Upper lobe of left lung (tissue), 6 donors: ENCODE data around the gene BBS9. TPM values are rescaled to one million over a fixed set of nuclear protein-coding genes. Genes with fewer than 3 reads are reported as not detected.

ENCODE experiments used
- ATAC-seq, 2 donors: fragments of 200-7000 bp; cut with Tn5 transposase; one replicate each; pipeline ENCODE4 v1.9.1; 2022; ENCODE audit warnings: mild to moderate bottlenecking in 2 of 2, moderate library complexity in 2 of 2; ENCODE audit not compliant: low FRiP score in 2 of 2
- DNase-seq, 2 donors: peaks; one replicate each; pipeline ENCODE4 v3.0.0-alpha.2; 2019 to 2020
- H3K27ac ChIP-seq, 4 donors: fragments of 200-600 bp; sonication (generic); one replicate each; pipeline ENCODE4 v1.5.1; 2016 to 2019
- H3K27me3 ChIP-seq, 4 donors: fragments of 200-600 bp; sonication (generic); one replicate each; pipeline ENCODE4 v1.5.1; 2017 to 2019
- H3K36me3 ChIP-seq, 4 donors: fragments of 200-600 bp; sonication (generic); one replicate each; pipeline ENCODE4 v1.5.1; 2016 to 2019
- H3K4me1 ChIP-seq, 4 donors: fragments of 200-600 bp; sonication (generic); one replicate each; pipeline ENCODE4 v1.5.1; 2018 to 2019
- H3K4me3 ChIP-seq, 4 donors: fragments of 200-600 bp; sonication (generic); one replicate each; pipeline ENCODE4 v1.5.1; 2017 to 2019; ENCODE audit warnings: mild to moderate bottlenecking in 2 of 4, moderate library complexity in 1 of 4
- H3K9me3 ChIP-seq, 4 donors: fragments of 200-600 bp; sonication (generic); one replicate each; pipeline ENCODE4 v1.5.1; 2018 to 2019
- CTCF ChIP-seq, 6 experiments: fragments of 450-650 bp in 4 of 6; fragments of 200-600 bp in 2 of 6; sonication (generic) in 2 of 6; IDR thresholded peaks; one replicate each; pipeline ENCODE4 v1.5.1; 2016 to 2019; ENCODE audit warnings: antibody characterized with exemption in 6 of 6
- EP300 ChIP-seq, 4 donors: sonication (generic); formaldehyde crosslinking; IDR thresholded peaks; one replicate each; pipeline ENCODE4 v1.5.1; 2017; ENCODE audit warnings: antibody characterized with exemption in 4 of 4, control low read depth in 2 of 4
- POLR2A ChIP-seq, 4 donors: fragments of 450-650 bp; IDR thresholded peaks; one replicate each; pipeline ENCODE4 v1.5.1; 2016 to 2017; ENCODE audit warnings: antibody characterized with exemption in 4 of 4, mild to moderate bottlenecking in 2 of 4
- POLR2AphosphoS5 ChIP-seq, 2 donors: sonication (generic); formaldehyde crosslinking; IDR thresholded peaks; one replicate each; pipeline ENCODE4 v1.5.1; 2017; ENCODE audit warnings: antibody characterized with exemption in 2 of 2
- WGBS, 2 donors: methylation state at CpG; one replicate each; pipeline ENCODE4 v1.1.5; 2017 to 2018; 5-methylcytosine and 5-hydroxymethylcytosine counted together
- total RNA-seq, 6 donors: library from RNA; depleted of rRNA in 4 of 6; stranded (reverse); fragments of >200 nt in 4 of 6; gene quantifications; one replicate each; pipeline versions ENCODE4 v1.1.0 to v1.2.1, GENCODE V29; 2016 to 2021
- donor health status: DM: no; HTN: no; CAD: no; lungs with moderate emphysema.
- donor health status: DM: no; HTN: yes; CAD: no; lungs with severe emphysema.

Gene BBS9
- total RNA-seq, 6 donors from 2014 or later, result 14.5 to 72.3 (median 20.6) TPM

- DNase-seq (no peak), ATAC-seq (peak in 1 of 2 donors; percentile 19)
- Histone ChIP-seq H3K27me3 (no peaks in the 10 kb centered on the region), H3K36me3 (peaks cover 0 to 4% (median 2%) of the 10 kb centered on the region in 4 donors), H3K4me1 (no peaks in the 10 kb centered on the region), H3K4me3 (no peak overlapping the region), H3K27ac (no peak overlapping the region), H3K9me3 (peaks cover 0 to 8% (median 0%) of the 10 kb centered on the region in 4 donors)
- TF ChIP-seq POLR2A (IDR thresholded peaks at IDR 0.05) (no peak), POLR2AphosphoS5 (IDR thresholded peaks at IDR 0.05) (no peak), CTCF (IDR thresholded peaks at IDR 0.05) (no peak), EP300 (IDR thresholded peaks at IDR 0.05) (no peak)
- WGBS, 2 donors, result 50 to 82% methylated on average over 1 to 2 of the region's 2 CpGs
Measured at GRCh38 chr7:33177876-33178275, 48.5 kb downstream of the BBS9 start.

GRCh38 chr7:33179519-33179918 is 50.2 kb downstream of the BBS9 start:
- Histone ChIP-seq H3K27me3 (no peaks in the 10 kb centered on the region), H3K4me1 (no peaks in the 10 kb centered on the region), H3K27ac (no peak overlapping the region), H3K4me3 (no peak overlapping the region), H3K9me3 (no peaks in the 10 kb centered on the region), H3K36me3 (peaks cover 0 to 4% (median 2%) of the 10 kb centered on the region in 4 donors)
- WGBS, 2 donors, result 86 to 100% methylated on average over 2 of the region's 2 CpGs
- TF ChIP-seq POLR2A (IDR thresholded peaks at IDR 0.05) (no peak), POLR2AphosphoS5 (IDR thresholded peaks at IDR 0.05) (no peak), EP300 (IDR thresholded peaks at IDR 0.05) (no peak), CTCF (IDR thresholded peaks at IDR 0.05) (no peak)
- ATAC-seq (no peak), DNase-seq (no peak)

GRCh38 chr7:33183504-33183903 is 54.1 kb downstream of the BBS9 start:
- WGBS, 2 donors, result 78% methylated on average over 2 of the region's 2 CpGs
- Histone ChIP-seq H3K27ac (no peak overlapping the region), H3K4me1 (no peaks in the 10 kb centered on the region), H3K4me3 (no peak overlapping the region), H3K27me3 (no peaks in the 10 kb centered on the region), H3K36me3 (peaks cover 0 to 4% (median 2%) of the 10 kb centered on the region in 4 donors), H3K9me3 (no peaks in the 10 kb centered on the region)
- ATAC-seq, result no peak
- TF ChIP-seq POLR2A (IDR thresholded peaks at IDR 0.05), result no peak
- TF ChIP-seq EP300 (IDR thresholded peaks at IDR 0.05), result no peak
- TF ChIP-seq POLR2AphosphoS5 (IDR thresholded peaks at IDR 0.05), result no peak
- TF ChIP-seq CTCF (IDR thresholded peaks at IDR 0.05), result no peak
- no peak for DNase-seq

GRCh38 chr7:33184828-33185227 is 55.5 kb downstream of the BBS9 start:
- WGBS, 2 donors, result 100% methylated on average over 1 of the region's 1 CpG
- H3K27me3 ChIP-seq, result no peaks in the 10 kb centered on the region
- no peaks in the 10 kb centered on the region for H3K4me1 ChIP-seq
- no peak overlapping the region for H3K4me3 ChIP-seq
- no peaks in the 10 kb centered on the region for H3K9me3 ChIP-seq
- TF ChIP-seq CTCF (IDR thresholded peaks at IDR 0.05), result no peak
- TF ChIP-seq POLR2AphosphoS5 (IDR thresholded peaks at IDR 0.05), result no peak
- TF ChIP-seq EP300 (IDR thresholded peaks at IDR 0.05), result no peak
- no peak for TF ChIP-seq POLR2A (IDR thresholded peaks at IDR 0.05)
- no peaks in the 10 kb centered on the region for H3K36me3 ChIP-seq
- DNase-seq, result no peak
- ATAC-seq, result no peak
- H3K27ac ChIP-seq, result no peak overlapping the region

GRCh38 chr7:33185786-33186185 is 56.4 kb downstream of the BBS9 start:
- Histone ChIP-seq H3K27me3 (no peaks in the 10 kb centered on the region), H3K27ac (no peak overlapping the region), H3K9me3 (no peaks in the 10 kb centered on the region), H3K36me3 (no peaks in the 10 kb centered on the region), H3K4me1 (no peaks in the 10 kb centered on the region), H3K4me3 (no peak overlapping the region)
- ATAC-seq (no peak), DNase-seq (no peak)
- peak; percentile 24 to 48 (median 34) for TF ChIP-seq CTCF (IDR thresholded peaks at IDR 0.05)
- TF ChIP-seq POLR2A (IDR thresholded peaks at IDR 0.05), result no peak
- WGBS, 2 donors, result 68 to 73% methylated on average over 3 of the region's 3 CpGs
